ENCODE measurements around the gene PSORS1C2.

Gene PSORS1C2

GRCh38 chr6:31110825-31111582 lies 27.9 kb downstream of the PSORS1C2 start:
- no peak for TF ChIP-seq NFIC (IDR thresholded peaks at IDR 0.05)
- TF ChIP-seq, protein P1, sequence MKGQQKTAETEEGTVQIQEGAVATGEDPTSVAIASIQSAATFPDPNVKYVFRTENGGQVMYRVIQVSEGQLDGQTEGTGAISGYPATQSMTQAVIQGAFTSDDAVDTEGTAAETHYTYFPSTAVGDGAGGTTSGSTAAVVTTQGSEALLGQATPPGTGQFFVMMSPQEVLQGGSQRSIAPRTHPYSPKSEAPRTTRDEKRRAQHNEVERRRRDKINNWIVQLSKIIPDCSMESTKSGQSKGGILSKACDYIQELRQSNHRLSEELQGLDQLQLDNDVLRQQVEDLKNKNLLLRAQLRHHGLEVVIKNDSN (IDR thresholded peaks at IDR 0.05): no peak
- no peak for TF ChIP-seq EP300 (IDR thresholded peaks at IDR 0.05; ENCODE audit: borderline replicate concordance)
- TF ChIP-seq RAD21 (IDR thresholded peaks at IDR 0.05; ENCODE audit: low read depth): no peak
- no peak for TF ChIP-seq TCF12 (IDR thresholded peaks at IDR 0.05; ENCODE audit: low read depth)
- TF ChIP-seq YY1 (IDR thresholded peaks at IDR 0.05; ENCODE audit: low read depth): no peak
- TF ChIP-seq FOXM1 (IDR thresholded peaks at IDR 0.05; ENCODE audit: borderline replicate concordance, low read depth): no peak

DNA sequence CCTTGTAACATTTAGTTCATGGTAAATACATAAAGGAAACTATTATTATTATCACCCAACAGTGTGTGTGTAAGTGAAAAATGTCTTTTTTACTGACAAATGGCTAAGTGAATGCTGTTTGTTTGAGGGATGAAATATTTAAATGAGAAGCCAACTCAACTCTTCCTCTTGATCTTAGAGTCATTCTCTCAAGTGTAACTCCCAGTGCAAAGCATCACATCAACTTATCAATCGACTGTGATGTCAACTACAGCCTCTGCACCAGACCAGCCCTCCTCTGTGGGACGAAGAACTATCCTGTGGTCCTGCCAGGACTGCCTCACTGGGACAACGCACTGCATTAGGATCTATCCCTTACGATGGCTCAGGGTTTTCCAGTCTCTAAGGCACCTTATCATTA lies 31.8 kb downstream of the PSORS1C2 start:
- TF ChIP-seq FOXM1 (IDR thresholded peaks at IDR 0.05; ENCODE audit: borderline replicate concordance, low read depth) (no peak), ZBTB7A (IDR thresholded peaks at IDR 0.05; ENCODE audit: low read depth) (no peak), EGR1 (IDR thresholded peaks at IDR 0.05) (no peak), CREB1 (IDR thresholded peaks at IDR 0.05; ENCODE audit: low read depth) (no peak), CEBPB (IDR thresholded peaks at IDR 0.05) (no peak), EP300 (IDR thresholded peaks at IDR 0.05; ENCODE audit: borderline replicate concordance) (no peak), YY1 (IDR thresholded peaks at IDR 0.05; ENCODE audit: low read depth) (no peak), TCF12 (IDR thresholded peaks at IDR 0.05; ENCODE audit: low read depth) (no peak), TEAD4 (IDR thresholded peaks at IDR 0.05) (no peak)
- TF ChIP-seq, protein P2, sequence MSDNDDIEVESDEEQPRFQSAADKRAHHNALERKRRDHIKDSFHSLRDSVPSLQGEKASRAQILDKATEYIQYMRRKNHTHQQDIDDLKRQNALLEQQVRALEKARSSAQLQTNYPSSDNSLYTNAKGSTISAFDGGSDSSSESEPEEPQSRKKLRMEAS (IDR thresholded peaks at IDR 0.05): no peak
- TF ChIP-seq, protein P1 (IDR thresholded peaks at IDR 0.05): no peak

DNA sequence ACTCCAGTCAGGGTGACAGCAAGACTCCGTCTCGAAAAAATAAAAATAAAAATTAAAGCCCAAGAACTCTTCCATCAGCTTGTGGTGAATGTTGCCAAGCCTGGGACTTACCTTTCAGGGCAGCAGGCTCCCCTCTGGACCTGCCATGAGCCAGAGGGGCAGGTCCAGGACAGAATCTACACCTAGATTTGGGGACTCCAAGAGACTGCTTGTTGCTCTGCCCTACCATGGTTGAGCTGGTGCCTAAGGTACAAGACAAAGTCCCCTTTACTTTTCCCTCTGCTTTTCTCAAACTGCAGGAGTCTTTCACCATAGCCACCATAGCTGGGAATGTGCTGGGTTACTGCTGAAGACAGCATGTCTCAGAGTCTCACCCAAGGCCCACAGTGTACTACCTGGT lies 35.7 kb downstream of the PSORS1C2 start:
- no peak for TF ChIP-seq TCF12 (IDR thresholded peaks at IDR 0.05; ENCODE audit: low read depth)
- no peak for TF ChIP-seq EP300 (IDR thresholded peaks at IDR 0.05; ENCODE audit: borderline replicate concordance)
- TF ChIP-seq FOXM1 (IDR thresholded peaks at IDR 0.05; ENCODE audit: borderline replicate concordance, low read depth): no peak

DNA sequence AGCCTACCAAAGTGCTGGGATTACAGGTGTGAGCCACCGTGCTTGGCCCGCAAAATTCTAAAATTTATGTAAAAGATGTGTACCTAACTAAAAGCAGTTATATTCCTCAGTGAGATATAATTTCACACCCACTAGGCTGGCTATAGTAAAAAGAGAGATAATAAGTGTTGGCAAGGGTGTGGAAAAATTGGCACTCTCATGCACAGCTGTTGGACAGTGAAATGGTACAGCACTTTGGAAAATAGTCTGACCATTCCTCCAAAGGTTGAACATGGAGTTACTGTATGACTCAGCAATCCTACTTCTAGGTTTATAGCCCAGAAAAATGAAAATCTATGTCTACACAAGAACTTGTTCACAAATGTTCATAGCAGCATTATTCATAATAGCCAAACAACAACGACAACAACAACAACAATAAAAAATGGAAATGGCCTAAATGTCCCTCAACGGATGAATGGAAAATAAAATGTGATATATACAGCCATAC lies 40.4 kb downstream of the PSORS1C2 start:
- TF ChIP-seq TAF1 (IDR thresholded peaks at IDR 0.05; ENCODE audit: low read depth) (no peak), ZBTB7A (IDR thresholded peaks at IDR 0.05; ENCODE audit: low read depth) (no peak), NFIC (IDR thresholded peaks at IDR 0.05) (no peak), CEBPB (IDR thresholded peaks at IDR 0.05) (no peak), TEAD4 (IDR thresholded peaks at IDR 0.05) (no peak)

GRCh38 chr6:31096656-31097055 lies 42.2 kb downstream of the PSORS1C2 start:
- TF ChIP-seq EP300 (IDR thresholded peaks at IDR 0.05; ENCODE audit: borderline replicate concordance): no peak
- TF ChIP-seq, protein P3, sequence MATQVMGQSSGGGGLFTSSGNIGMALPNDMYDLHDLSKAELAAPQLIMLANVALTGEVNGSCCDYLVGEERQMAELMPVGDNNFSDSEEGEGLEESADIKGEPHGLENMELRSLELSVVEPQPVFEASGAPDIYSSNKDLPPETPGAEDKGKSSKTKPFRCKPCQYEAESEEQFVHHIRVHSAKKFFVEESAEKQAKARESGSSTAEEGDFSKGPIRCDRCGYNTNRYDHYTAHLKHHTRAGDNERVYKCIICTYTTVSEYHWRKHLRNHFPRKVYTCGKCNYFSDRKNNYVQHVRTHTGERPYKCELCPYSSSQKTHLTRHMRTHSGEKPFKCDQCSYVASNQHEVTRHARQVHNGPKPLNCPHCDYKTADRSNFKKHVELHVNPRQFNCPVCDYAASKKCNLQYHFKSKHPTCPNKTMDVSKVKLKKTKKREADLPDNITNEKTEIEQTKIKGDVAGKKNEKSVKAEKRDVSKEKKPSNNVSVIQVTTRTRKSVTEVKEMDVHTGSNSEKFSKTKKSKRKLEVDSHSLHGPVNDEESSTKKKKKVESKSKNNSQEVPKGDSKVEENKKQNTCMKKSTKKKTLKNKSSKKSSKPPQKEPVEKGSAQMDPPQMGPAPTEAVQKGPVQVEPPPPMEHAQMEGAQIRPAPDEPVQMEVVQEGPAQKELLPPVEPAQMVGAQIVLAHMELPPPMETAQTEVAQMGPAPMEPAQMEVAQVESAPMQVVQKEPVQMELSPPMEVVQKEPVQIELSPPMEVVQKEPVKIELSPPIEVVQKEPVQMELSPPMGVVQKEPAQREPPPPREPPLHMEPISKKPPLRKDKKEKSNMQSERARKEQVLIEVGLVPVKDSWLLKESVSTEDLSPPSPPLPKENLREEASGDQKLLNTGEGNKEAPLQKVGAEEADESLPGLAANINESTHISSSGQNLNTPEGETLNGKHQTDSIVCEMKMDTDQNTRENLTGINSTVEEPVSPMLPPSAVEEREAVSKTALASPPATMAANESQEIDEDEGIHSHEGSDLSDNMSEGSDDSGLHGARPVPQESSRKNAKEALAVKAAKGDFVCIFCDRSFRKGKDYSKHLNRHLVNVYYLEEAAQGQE (IDR thresholded peaks at IDR 0.05; ENCODE audit: low read depth): no peak
- TF ChIP-seq FOXM1 (IDR thresholded peaks at IDR 0.05; ENCODE audit: borderline replicate concordance, low read depth): no peak
- TF ChIP-seq TCF12 (IDR thresholded peaks at IDR 0.05; ENCODE audit: low read depth): no peak
- no peak for TF ChIP-seq TEAD4 (IDR thresholded peaks at IDR 0.05)
- TF ChIP-seq CREB1 (IDR thresholded peaks at IDR 0.05; ENCODE audit: low read depth): no peak
- TF ChIP-seq YY1 (IDR thresholded peaks at IDR 0.05; ENCODE audit: low read depth): no peak
- TF ChIP-seq RAD21 (IDR thresholded peaks at IDR 0.05; ENCODE audit: low read depth): no peak

GRCh38 chr6:31096215-31096614 lies 42.7 kb downstream of the PSORS1C2 start:
- TF ChIP-seq EP300 (IDR thresholded peaks at IDR 0.05; ENCODE audit: borderline replicate concordance) (no peak), FOXM1 (IDR thresholded peaks at IDR 0.05; ENCODE audit: borderline replicate concordance, low read depth) (no peak), RAD21 (IDR thresholded peaks at IDR 0.05; ENCODE audit: low read depth) (no peak), ZBTB7A (IDR thresholded peaks at IDR 0.05; ENCODE audit: low read depth) (no peak), TEAD4 (IDR thresholded peaks at IDR 0.05) (no peak)
- TF ChIP-seq, protein P3 (IDR thresholded peaks at IDR 0.05; ENCODE audit: low read depth): no peak

Data from Ishikawa (cell line).